ENCODE results near the gene NRG3.
"Not testable (repeated sequence)": the region's sequence is repeated elsewhere in the genome, so short reads cannot be mapped to it uniquely, and the experiment has no call there.

The NRG3 gene

DNA sequence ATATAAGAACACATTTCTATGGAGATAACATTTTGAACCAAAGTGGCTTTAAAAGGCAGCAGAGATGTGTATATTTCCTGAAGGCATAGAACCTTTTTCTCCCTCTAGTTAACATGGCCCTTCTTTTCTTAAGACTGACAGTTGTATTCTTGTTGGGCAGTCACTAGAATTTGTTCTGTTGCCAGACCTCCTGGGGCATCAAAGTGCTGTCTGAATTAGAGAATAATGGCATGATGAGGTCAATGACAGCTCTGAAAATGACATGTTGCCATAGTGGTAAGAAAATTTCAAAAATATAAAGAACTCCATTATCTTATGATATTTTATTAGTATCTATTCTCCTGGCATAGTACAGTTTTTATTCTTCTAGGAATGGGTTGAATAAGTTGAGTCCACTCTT lies 446.7 kb downstream of the NRG3 start:
- H3K4me3 ChIP-seq, result no peak overlapping the region
- H3K27ac ChIP-seq, result no peak overlapping the region
- DNase-seq (ENCODE audit: low spot score), result no peak
- TF ChIP-seq, protein P1, sequence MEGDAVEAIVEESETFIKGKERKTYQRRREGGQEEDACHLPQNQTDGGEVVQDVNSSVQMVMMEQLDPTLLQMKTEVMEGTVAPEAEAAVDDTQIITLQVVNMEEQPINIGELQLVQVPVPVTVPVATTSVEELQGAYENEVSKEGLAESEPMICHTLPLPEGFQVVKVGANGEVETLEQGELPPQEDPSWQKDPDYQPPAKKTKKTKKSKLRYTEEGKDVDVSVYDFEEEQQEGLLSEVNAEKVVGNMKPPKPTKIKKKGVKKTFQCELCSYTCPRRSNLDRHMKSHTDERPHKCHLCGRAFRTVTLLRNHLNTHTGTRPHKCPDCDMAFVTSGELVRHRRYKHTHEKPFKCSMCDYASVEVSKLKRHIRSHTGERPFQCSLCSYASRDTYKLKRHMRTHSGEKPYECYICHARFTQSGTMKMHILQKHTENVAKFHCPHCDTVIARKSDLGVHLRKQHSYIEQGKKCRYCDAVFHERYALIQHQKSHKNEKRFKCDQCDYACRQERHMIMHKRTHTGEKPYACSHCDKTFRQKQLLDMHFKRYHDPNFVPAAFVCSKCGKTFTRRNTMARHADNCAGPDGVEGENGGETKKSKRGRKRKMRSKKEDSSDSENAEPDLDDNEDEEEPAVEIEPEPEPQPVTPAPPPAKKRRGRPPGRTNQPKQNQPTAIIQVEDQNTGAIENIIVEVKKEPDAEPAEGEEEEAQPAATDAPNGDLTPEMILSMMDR (IDR thresholded peaks at IDR 0.05), result no peak

DNA sequence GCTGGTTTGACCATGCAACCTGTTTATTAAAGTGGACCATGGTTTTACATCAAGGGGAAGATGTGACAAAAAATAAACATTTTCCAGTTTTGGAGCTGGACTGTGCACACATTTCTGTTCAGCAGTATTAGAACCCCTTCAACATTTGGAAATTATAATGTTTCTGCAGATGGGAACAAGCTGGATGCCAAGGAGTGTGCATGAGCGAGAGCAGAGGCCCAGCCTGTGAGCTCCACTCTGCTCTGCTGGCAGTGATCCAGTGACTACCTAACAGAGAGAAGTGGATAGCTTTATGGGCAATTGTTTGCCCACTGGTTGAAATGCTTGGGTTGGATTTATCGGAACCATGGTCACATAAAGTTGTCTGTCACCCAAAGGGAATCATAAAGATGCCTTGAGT lies 456.7 kb downstream of the NRG3 start:
- no peak for DNase-seq (ENCODE audit: low spot score)
- H3K4me3 ChIP-seq, result no peak overlapping the region
- H3K27ac ChIP-seq, result no peak overlapping the region
- TF ChIP-seq, protein P1 (IDR thresholded peaks at IDR 0.05), result no peak

DNA sequence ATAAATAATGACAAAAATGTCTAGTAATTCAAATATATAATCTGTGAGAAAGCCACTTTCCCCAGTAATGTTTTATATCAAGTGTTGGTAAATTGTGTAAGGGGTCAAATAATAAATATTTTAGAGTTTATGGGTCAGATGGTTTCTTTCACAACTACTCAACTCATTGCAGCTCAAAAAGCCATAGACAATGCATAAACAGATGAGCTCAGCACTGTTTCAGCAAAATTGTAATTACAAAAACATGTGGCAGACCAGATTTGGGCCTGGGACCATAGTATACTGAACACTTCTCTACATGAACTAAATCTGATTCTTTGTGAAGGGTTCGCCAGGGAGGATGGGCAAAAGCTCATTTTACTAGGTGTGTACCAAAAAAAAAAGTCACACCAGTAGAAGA lies 460.8 kb downstream of the NRG3 start:
- TF ChIP-seq, protein P1 (IDR thresholded peaks at IDR 0.05), result no peak
- Histone ChIP-seq H3K4me3 (no peak overlapping the region), H3K27ac (no peak overlapping the region)
- DNase-seq (ENCODE audit: low spot score), result no peak

DNA sequence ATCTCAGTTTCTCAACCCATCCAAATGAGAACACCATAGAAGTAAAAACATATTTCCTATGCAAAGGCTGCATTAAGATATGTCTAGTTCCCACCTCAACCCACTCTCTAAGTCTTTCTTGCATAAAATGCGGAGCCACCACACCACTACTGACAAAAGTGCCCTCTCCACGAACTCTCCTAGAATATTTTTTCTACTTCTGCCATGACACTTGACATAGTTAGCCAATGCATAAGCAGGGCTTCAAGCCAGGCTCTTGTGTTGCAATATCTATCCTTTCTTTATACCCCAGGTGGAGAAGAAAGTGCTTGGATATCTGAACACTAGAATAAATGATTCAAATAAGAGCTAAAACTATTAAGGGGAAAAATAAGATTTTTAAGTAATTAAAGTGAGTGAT lies 465.2 kb downstream of the NRG3 start:
- Histone ChIP-seq H3K27ac (no peak overlapping the region), H3K4me3 (no peak overlapping the region)
- no peak for DNase-seq (ENCODE audit: low spot score)
- TF ChIP-seq, protein P1 (IDR thresholded peaks at IDR 0.05), result no peak

DNA sequence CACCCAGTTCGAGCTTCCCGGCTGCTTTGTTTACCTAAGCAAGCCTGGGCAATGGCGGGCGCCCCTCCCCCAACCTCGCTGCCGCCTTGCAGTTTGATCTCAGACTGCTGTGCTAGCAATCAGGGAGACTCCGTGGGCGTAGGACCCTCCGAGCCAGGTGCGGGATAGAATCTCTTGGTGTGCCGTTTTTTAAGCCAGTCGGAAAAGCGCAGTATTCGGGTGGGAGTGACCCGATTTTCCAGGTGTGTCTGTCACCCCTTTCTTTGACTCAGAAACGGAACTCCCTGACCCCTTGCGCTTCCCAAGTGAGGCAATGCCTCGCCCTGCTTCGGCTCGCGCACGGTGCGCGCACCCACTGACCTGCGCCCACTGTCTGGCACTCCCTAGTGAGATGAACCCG lies 474.6 kb downstream of the NRG3 start:
- H3K27ac ChIP-seq; DNase-seq (ENCODE audit: low spot score); H3K4me3 ChIP-seq: not testable (repeated sequence)

DNA sequence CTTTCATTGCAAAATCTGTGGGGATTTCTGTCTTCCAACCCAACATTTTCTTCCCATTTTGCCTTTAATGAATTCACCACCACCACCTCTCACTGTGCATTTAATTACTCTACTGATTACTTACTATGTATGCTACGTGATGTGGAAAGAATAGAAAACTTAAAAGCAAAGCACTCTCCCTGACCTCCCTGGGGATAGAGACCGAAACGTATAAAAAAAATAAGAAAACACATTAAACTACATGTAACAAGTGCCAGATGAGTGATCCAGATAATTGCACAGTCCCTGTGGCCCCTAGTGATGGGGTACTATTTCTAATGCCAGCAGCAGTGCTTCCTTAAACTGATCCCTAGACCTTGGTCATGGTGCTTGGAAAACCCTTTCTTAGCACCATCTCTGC lies 478.4 kb downstream of the NRG3 start:
- DNase-seq (ENCODE audit: low spot score), result no peak
- TF ChIP-seq, protein P1 (IDR thresholded peaks at IDR 0.05), result no peak
- Histone ChIP-seq H3K27ac (no peak overlapping the region), H3K4me3 (no peak overlapping the region)

DNA sequence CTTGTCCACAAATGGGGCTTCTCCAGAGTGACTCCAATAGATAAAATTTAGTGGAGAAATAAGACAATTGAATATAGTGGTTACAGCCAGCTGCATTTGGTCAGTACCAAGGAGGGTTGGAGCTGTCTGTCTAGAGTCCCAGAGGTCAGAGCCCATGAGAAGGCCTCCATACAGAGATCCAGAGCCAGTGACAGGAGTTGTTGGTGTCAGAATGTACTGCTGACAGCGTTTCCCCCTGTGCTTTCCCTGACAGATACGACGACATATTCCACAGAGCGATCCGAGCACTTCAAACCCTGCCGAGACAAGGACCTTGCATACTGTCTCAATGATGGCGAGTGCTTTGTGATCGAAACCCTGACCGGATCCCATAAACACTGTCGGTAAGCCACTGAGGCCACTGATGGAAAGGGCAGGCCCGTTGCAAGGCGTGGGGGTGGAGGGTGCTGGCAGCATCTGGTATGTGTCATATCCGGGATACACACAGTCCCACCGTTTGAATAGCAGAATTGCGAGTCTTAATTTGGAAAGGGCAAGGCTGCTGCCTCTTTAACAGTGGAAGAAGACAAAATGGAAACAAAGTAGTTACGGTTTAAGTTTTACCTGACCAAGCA lies 483.6 kb downstream of the NRG3 start:
- TF ChIP-seq, protein P1 (IDR thresholded peaks at IDR 0.05), result no peak
- no peak for DNase-seq (ENCODE audit: low spot score)
- H3K27ac ChIP-seq, result no peak overlapping the region
- H3K4me3 ChIP-seq, result peak overlapping the region; percentile 42

DNA sequence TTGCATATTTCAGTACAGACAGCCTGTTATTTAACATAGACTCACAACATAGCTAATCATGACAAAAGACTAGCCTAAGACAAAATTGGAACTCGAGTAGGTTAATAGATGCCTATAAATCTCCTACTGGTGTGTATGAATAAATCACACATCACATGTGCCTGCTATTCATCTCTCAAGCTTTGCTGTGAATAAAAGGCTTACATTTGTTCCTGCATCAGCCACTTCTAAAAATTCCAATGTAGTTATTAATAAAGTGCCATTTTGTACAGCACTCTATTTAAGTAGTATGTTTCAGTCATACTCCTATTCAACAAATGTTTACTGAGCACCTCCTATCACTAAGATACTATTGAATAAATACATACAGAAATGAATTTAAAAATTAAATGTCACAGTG lies 486.3 kb downstream of the NRG3 start:
- H3K4me3 ChIP-seq, result no peak overlapping the region
- TF ChIP-seq, protein P1 (IDR thresholded peaks at IDR 0.05), result no peak
- no peak overlapping the region for H3K27ac ChIP-seq
- no peak for DNase-seq (ENCODE audit: low spot score)
